Measurements from ENCODE around the gene CAPG. TPM values are rescaled to one million over a fixed set of nuclear protein-coding genes. Genes with fewer than 3 reads are reported as not detected.
"Not testable (repeated sequence)": the region's sequence is repeated elsewhere in the genome, so short reads cannot be mapped to it uniquely, and the experiment has no call there.

Gene CAPG
- total and polyA plus RNA-seq, 9 of the 15 experiments (the other 6 are each of a cell fraction or from before 2014, with no cell fraction given): 10.6 to 90.4 (median 56.0) TPM

GRCh38 chr2:85368921-85369320, 41.2 kb downstream of the CAPG start:
- no peak for DNase-seq (ENCODE audit: extremely low read depth in 1 of 4, low spot score in 3 of 4)
- Histone ChIP-seq H4K20me1 (replicated peaks; ENCODE audit: control insufficient read depth, insufficient read depth, low read length) (no peaks in the 10 kb centered on the region), H2AFZ (ENCODE audit: low read depth, low read length) (no peak overlapping the region), H3K27ac (ENCODE audit: extremely low read depth, low read depth, low read length) (no peak overlapping the region), H3K27me3 (ENCODE audit: control insufficient read depth in 2 of 2, insufficient read depth in 2 of 2, low read length in 2 of 2) (no peaks in the 10 kb centered on the region), H3K36me3 (ENCODE audit: control insufficient read depth, insufficient read depth, low read length) (no peaks in the 10 kb centered on the region), H3K9ac (ENCODE audit: insufficient read depth in 1 of 2, low read depth in 2 of 2, low read length in 2 of 2) (no peak overlapping the region), H3K9me3 (replicated peaks; ENCODE audit: control insufficient read depth, insufficient read depth, low read depth, low read length) (no peaks in the 10 kb centered on the region), H3K9me1 (ENCODE audit: control insufficient read depth, insufficient read depth, low read length) (peaks cover 2% of the 10 kb centered on the region), H3K4me2 (ENCODE audit: insufficient read depth, low read length) (no peak overlapping the region), H3K4me3 (no peak overlapping the region), H3K79me2 (ENCODE audit: control insufficient read depth, insufficient read depth, low read length) (no peaks in the 10 kb centered on the region), H3K4me1 (replicated peaks in 1 of 2; ENCODE audit: control insufficient read depth in 2 of 2, insufficient read depth in 2 of 2, low read length in 2 of 2) (no peaks in the 10 kb centered on the region)
- ChIA-PET POLR2A (interaction anchor here (1.1 to 2.6 kb wide), 2 partner anchors 15 to 20 kb away, joined by 4 to 7 read pairs; partner anchors contain the start of genes ELMOD3 and RETSAT), CTCF (ENCODE audit: low intra/inter-chr PET ratio) (no interaction called here)
- ATAC-seq: no peak
- in situ Hi-C loops (cut with MboI): no loop called here
- intact Hi-C loops (cut with micrococcal nuclease): no loop called here
- no TSS peak for BruUV-seq (replicated peaks)
- TF ChIP-seq MCM2 (IDR thresholded peaks at IDR 0.05; ENCODE audit: low read depth): no peak
- no peak for TF ChIP-seq YBX1 (IDR thresholded peaks at IDR 0.05)
- no peak for TF ChIP-seq MTA3 (IDR thresholded peaks at IDR 0.05; ENCODE audit: borderline replicate concordance)
- FAIRE-seq: no peak

- FAIRE-seq (no peak), DNase-seq (ENCODE audit: extremely low read depth in 1 of 4, low spot score in 3 of 4) (no peak), ATAC-seq (peak; percentile 57; the same call in 2 of the 3 replicates)
- POLR2A ChIA-PET: interaction anchor here (0.8 to 1.7 kb wide), 3 partner anchors 9 to 182 kb away, joined by 3 to 5 read pairs (median 4); no protein-coding TSS in a partner anchor
- in situ Hi-C loops (cut with MboI): no loop called here
- Histone ChIP-seq H3K4me3 (no peak overlapping the region), H3K9me3 (replicated peaks; ENCODE audit: control insufficient read depth, insufficient read depth, low read depth, low read length) (no peaks in the 10 kb centered on the region), H3K4me2 (ENCODE audit: insufficient read depth, low read length) (no peak overlapping the region), H3K36me3 (ENCODE audit: control insufficient read depth, insufficient read depth, low read length) (peaks cover 3% of the 10 kb centered on the region; the same call in 1 of the 3 replicates), H3K27ac (ENCODE audit: extremely low read depth, low read depth, low read length) (no peak overlapping the region), H4K20me1 (replicated peaks; ENCODE audit: control insufficient read depth, insufficient read depth, low read length) (no peaks in the 10 kb centered on the region), H2AFZ (ENCODE audit: low read depth, low read length) (no peak overlapping the region), H3K9ac (ENCODE audit: insufficient read depth in 1 of 2, low read depth in 2 of 2, low read length in 2 of 2) (peak overlapping the region in 1 of 2 experiments; percentile 56; a peak in 1 of 4 replicates), H3K4me1 (replicated peaks in 1 of 2; ENCODE audit: control insufficient read depth in 2 of 2, insufficient read depth in 2 of 2, low read length in 2 of 2) (no peaks in the 10 kb centered on the region), H3K79me2 (ENCODE audit: control insufficient read depth, insufficient read depth, low read length) (no peaks in the 10 kb centered on the region), H3K9me1 (ENCODE audit: control insufficient read depth, insufficient read depth, low read length) (peaks cover 2% of the 10 kb centered on the region), H3K27me3 (ENCODE audit: control insufficient read depth in 2 of 2, insufficient read depth in 2 of 2, low read length in 2 of 2) (no peaks in the 10 kb centered on the region)
- WGBS (ENCODE audit: insufficient coverage, low coverage, missing lambda C conversion rate): 16% methylated on average over 5 of the region's 5 CpGs
- TF ChIP-seq PCBP2 (IDR thresholded peaks at IDR 0.05; ENCODE audit: low read depth, low read length, poor library complexity, severe bottlenecking): no peak
- no peak for TF ChIP-seq POLR2B (IDR thresholded peaks at IDR 0.05; ENCODE audit: low read depth, partially characterized antibody)
- BruUV-seq (replicated peaks): no TSS peak
- CTCF ChIA-PET (ENCODE audit: low intra/inter-chr PET ratio): no interaction called here
- intact Hi-C loops (cut with micrococcal nuclease): no loop called here
Measured at GRCh38 chr2:85367180-85367579, 43.0 kb downstream of the CAPG start.

- ATAC-seq; H3K4me1 ChIP-seq (replicated peaks in 1 of 2; ENCODE audit: control insufficient read depth in 2 of 2, insufficient read depth in 2 of 2, low read length in 2 of 2); H3K27ac ChIP-seq (ENCODE audit: extremely low read depth, low read depth, low read length); H3K27me3 ChIP-seq (ENCODE audit: control insufficient read depth in 2 of 2, insufficient read depth in 2 of 2, low read length in 2 of 2); H3K4me2 ChIP-seq (ENCODE audit: insufficient read depth, low read length); H3K79me2 ChIP-seq (ENCODE audit: control insufficient read depth, insufficient read depth, low read length); H3K9me3 ChIP-seq (replicated peaks; ENCODE audit: control insufficient read depth, insufficient read depth, low read depth, low read length); DNase-seq (ENCODE audit: extremely low read depth in 1 of 4, low spot score in 3 of 4); CTCF ChIA-PET (ENCODE audit: low intra/inter-chr PET ratio); intact Hi-C loops (cut with micrococcal nuclease); FAIRE-seq; POLR2A ChIA-PET; H3K4me3 ChIP-seq; BruUV-seq (replicated peaks); H4K20me1 ChIP-seq (replicated peaks; ENCODE audit: control insufficient read depth, insufficient read depth, low read length); H3K9me1 ChIP-seq (ENCODE audit: control insufficient read depth, insufficient read depth, low read length); in situ Hi-C loops (cut with MboI); H3K9ac ChIP-seq (ENCODE audit: insufficient read depth in 1 of 2, low read depth in 2 of 2, low read length in 2 of 2); H2AFZ ChIP-seq (ENCODE audit: low read depth, low read length): not testable (repeated sequence)
- WGBS (ENCODE audit: insufficient coverage, low coverage, missing lambda C conversion rate): 75% methylated on average over 5 of the region's 5 CpGs
- H3K36me3 ChIP-seq (ENCODE audit: control insufficient read depth, insufficient read depth, low read length): peaks cover 18% of the 10 kb centered on the region; the same call in 2 of the 3 replicates
Measured at GRCh38 chr2:85362653-85363387, 47.3 kb downstream of the CAPG start.
